GM19043 (cell line): ENCODE data around the gene TRAPPC10.

Experiments
- ATAC-seq: cut with Tn5 transposase; IDR thresholded peaks from one replicate; pipeline ENCODE4 v1.9.1; 2021; ENCODE audit warnings: low read depth; ENCODE audit not compliant: unreplicated experiment

The TRAPPC10 gene

GRCh38 chr21:43997766-43998742 is 14.1 kb upstream of the TRAPPC10 start:
- no peak for ATAC-seq

GRCh38 chr21:44000360-44000759 is 11.7 kb upstream of the TRAPPC10 start:
- no peak for ATAC-seq

GRCh38 chr21:44002511-44002910 is 9.6 kb upstream of the TRAPPC10 start:
- ATAC-seq: no peak

GRCh38 chr21:44003307-44003966 is 8.7 kb upstream of the TRAPPC10 start:
- ATAC-seq: no peak

- ATAC-seq: no peak
Measured at GRCh38 chr21:44005071-44005470, 7.0 kb upstream of the TRAPPC10 start.

GRCh38 chr21:44005593-44005992 is 6.5 kb upstream of the TRAPPC10 start:
- no peak for ATAC-seq

GRCh38 chr21:44006017-44006619 is 6.0 kb upstream of the TRAPPC10 start:
- no peak for ATAC-seq

- no peak for ATAC-seq
Measured at GRCh38 chr21:44006656-44007055, 5.5 kb upstream of the TRAPPC10 start.

GRCh38 chr21:44010429-44010828 is 1.7 kb upstream of the TRAPPC10 start:
- no peak for ATAC-seq

GRCh38 chr21:44011123-44011522 is 986 bp upstream of the TRAPPC10 start:
- no peak for ATAC-seq

GRCh38 chr21:44012474-44013379 is 618 bp downstream of the TRAPPC10 start:
- peak; percentile 50 for ATAC-seq

- ATAC-seq: no peak
Measured at GRCh38 chr21:44013380-44014088, 1.4 kb downstream of the TRAPPC10 start.

- ATAC-seq: no peak
Measured at GRCh38 chr21:44017601-44018000, 5.5 kb downstream of the TRAPPC10 start.

- no peak for ATAC-seq
Measured at GRCh38 chr21:44018127-44018526, 6.0 kb downstream of the TRAPPC10 start.

GRCh38 chr21:44018813-44019567 is 6.9 kb downstream of the TRAPPC10 start:
- no peak for ATAC-seq

GRCh38 chr21:44019568-44019958 is 7.5 kb downstream of the TRAPPC10 start:
- ATAC-seq: no peak

- ATAC-seq: no peak
Measured at GRCh38 chr21:44020551-44020950, 8.4 kb downstream of the TRAPPC10 start.

GRCh38 chr21:44021064-44021463 is 9.0 kb downstream of the TRAPPC10 start:
- ATAC-seq: no peak

GRCh38 chr21:44024257-44024656 is 12.1 kb downstream of the TRAPPC10 start:
- no peak for ATAC-seq
